HG03108 (cell line): Measurements from ENCODE around the gene TFF1.

Source experiments
- ATAC-seq: cut with Tn5 transposase; IDR thresholded peaks from one replicate; pipeline ENCODE4 v1.9.1; 2021; ENCODE audit warnings: moderate library complexity; ENCODE audit not compliant: unreplicated experiment

The TFF1 gene

DNA sequence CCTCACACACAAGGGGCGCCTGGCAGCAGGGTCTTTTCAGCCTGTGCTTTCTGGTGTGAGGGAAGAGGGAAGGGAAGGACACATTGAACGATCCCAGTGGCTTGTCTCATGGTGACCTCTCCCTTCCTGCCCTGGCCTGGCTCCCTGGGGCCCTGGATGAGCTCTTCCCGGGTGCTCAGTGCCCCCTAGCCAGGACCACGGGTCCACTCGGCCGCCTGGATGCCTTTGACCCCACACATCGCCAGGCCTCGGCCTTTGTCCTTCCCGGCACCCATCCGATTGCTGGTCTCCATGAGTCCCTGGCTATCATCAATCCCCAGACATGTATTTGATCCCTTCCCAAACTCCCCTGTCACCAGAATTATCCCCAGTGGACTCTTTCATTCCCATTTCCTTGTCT, 45.1 kb downstream of the TFF1 start:
- no peak for ATAC-seq

DNA sequence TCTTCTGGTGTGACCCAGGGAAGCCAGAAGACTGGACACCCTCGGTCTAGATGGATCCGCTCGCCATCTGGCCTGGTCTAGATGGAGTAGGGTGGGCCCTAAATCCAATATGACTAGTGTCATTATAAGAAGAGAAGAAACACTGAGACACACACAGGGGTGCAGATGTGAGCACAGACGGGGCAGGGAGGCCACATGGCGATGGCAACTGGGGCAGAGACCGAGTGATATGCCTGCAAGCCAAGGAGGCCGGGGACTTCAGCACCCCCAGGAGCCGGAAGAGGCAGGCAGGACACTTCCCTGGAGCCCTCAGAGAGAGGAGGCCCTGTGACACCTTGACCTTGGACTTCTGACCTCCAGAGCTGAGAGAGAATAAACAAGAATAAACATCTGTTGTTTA, 45.5 kb downstream of the TFF1 start:
- ATAC-seq = no peak

DNA sequence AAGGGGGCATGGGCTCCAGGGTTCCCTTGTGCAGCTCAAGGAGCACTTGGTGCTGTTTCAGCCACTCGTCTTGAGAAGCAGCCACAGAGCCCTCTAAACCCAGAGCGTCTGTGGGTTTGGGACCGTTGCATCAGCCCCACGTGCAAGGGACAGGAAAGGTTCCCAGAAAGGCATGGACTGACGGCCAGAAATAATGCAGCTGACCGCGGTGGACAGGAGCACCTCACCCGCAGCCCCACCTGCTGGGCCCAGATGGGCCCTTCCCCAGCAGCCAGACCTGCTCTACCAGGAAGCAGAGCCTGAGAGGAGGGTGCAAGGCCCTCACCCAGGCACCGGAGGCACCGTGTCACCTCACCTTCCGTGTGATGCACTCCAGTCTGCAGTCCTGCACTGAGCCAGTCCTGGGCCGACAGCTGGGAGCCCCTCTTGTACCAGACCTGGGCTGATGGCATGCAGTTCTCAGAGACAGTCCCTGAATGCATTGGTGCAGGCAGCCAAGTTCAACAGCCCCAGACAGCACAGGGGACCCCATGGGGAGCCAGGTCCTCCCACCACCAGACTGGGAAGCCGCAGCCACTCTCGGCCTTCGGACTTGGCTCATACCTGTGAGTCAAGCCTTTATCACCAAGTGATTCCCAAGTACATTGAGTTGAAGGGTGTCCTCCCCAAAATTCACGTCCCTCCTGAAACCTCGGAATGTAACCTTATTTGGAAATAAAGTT, 46.3 kb downstream of the TFF1 start:
- no peak for ATAC-seq

DNA sequence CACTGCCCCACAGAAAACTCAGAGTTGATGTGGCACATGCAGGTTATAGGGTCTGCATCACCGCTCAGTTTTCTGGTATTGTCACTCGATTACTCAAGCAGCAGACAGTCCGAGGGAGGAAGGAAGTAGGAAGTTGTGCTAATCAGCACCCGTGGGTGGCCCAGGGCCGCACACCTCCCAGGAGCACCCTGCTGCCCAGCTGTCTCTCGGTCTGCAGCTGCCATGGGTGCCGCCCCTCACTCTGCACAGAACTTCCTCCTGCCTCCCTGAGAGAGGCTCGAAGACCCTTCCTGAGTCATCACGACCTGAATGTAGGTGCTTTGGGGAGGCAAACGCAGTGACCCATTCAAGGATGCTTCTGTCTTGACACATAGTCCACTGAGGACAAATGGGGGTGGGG, 47.0 kb downstream of the TFF1 start:
- no peak for ATAC-seq

DNA sequence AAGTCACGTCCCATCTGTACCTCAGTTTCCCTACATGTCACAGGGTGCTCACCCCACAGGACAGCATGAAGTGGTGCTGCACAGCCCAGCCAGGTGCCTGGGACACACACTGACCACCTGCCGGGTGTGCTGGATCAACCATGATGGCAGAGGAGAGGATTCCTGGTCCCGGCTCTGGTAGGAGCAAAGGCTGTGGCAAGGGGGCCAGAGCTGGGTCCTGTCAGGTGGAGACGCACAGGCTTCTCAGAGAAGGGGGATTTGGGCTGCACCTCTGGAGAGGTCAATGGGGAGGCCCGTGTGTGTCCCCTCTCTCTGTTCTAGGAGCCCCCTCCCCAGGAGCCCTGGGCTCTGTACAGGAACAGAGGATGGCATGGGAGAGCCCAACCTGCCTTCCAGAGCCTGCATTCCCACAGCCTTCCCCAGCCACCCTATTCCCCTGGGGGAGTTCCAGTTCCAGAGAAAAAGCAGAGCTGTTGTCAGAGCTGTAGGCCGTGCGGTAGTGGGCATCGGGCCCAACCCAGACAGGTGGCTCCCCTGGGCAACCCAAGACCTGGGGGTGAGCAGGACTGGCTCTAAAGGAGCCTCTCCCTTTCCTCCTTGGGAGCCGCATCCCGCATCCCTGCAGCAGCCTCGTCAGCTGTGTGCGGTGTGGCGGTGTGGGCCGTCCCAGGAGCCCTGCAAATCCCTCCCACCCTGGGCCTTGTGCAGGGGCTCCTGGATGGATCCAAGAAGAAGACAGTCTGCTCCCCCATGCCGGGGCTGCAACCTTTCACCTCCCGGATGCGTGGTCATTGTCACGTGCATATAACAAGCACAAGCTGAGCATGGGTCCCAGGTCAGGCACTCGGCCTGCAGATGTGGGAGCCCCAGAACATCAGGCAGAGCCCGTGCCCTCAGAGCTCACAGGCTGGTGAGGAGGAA, 48.2 kb downstream of the TFF1 start:
- ATAC-seq = no peak

DNA sequence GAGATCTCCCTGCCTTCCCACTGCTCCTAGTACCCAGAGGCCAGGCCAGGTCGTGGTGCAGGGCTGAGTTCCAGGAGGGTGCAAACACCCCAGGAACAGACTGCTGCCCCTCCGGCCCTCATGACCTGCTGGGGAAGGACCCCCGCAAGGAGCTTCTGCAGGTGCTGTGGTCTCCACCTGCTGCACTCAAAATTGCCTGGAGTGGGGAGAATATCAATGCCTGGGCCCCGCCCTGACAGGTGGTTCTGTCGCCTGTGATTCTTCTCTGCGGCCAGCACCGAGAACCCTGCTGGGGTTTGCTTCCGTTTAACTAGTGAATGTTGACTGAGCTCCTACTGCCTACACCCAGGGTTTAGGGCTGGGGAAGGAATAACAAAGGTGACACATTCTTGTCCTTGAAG, 49.0 kb downstream of the TFF1 start:
- ATAC-seq = no peak

DNA sequence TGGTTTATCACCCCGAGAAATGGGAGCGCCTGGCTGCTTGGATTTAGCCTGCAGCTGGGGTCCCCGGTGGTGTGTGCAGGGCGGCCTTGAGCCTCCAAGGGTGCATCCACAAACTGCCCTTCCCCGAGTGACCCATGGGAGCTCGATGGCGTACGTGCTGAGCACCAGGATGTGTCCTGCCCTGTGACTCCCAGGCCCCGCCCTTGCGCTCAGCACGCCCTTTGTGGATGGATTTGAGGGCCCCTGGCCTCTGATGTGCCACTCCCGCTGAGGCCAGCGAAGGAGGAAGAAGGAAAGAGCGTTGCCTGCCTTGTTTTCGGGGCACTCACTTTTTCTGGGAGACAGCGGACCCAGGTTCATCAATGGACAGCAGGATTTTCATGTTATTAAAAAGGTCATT, 49.4 kb downstream of the TFF1 start:
- no peak for ATAC-seq

DNA sequence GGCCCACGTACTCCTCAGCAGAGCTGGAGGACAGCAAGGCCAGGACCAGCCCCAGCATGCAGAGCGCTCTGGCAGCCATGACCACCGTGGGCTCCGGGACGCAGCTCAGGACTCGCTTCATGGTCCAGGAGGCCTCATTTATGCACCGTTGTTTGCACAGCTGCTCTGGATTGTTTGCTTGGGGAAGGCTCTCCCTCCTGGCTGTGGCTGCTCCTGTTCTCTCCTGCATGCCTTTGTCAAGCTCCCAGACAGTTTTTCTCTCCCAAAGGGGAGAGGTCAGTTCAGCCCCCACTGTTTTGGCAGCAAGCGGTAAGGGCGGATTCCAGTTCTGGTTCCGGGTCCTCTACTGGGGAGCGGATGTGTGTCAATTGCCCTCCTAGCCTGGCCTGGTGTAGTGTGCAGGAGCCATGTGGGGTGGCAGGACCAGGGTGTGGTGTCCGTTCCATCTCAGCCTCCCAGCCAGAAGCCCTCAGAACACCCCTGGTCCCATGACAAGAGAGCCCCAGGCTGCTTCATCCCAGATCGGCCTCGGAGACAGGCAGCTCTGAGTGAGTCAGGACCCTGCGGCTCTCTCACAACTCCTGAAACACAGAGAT, 50.9 kb downstream of the TFF1 start, which contains the start of gene TFF3:
TFF3 (minus strand) TSS at position 114 of the 596 bp plus-strand sequence; CDS start at position 79, 35 bp downstream.
- no peak for ATAC-seq

DNA sequence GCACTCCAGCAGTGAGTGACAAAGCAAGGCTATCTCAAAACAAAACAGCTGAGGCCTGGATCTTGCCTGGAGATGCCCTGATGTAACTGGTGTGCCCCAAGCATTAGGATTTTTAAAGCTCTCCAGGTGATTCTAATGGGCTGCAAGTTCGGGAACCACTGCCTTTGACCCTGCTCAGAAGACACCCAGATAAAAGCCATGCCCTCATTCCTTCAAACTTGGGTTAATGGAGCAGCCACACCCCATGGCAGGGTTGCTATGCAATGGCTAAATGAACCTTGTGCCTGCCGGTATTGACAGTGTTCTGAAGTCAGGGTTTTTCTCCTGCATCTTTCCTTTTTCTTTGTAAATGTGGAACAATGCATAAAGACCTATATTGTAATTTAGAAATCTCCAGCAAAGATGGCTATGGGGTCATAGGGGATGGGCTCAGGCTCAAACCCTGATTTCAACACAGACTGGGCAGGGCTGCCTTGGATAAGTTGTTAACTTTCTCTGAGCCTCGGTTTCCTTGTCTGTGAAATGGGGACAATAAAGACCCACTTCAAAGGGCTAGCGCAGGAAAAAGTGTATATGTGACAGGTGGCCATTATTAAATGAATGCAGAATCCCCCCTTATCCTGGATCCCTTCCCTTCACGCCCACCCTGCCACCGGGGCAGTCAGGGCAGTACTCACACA, 51.6 kb downstream of the TFF1 start:
- ATAC-seq = no peak

DNA sequence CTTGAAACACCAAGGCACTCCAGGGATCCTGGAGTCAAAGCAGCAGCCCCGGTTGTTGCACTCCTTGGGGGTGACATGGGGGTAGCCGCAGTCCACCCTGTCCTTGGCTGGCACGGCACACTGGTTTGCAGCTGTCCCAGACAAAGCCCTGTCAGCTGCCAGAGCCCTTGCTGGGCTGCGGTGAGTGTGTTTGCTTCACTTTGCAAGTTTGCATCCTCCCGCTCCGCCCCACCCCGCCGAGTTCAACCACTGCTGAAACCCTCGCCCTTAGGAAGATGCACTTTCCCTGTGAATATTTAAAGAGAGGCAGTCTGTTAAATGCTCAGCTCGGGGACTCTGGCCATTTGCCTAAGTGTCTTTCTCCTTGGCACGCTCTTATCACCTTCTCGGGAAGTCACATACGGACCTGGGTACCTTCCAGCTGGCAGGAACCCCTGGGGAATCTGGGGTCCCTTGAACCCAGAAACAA, 52.8 kb downstream of the TFF1 start:
- ATAC-seq = no peak

DNA sequence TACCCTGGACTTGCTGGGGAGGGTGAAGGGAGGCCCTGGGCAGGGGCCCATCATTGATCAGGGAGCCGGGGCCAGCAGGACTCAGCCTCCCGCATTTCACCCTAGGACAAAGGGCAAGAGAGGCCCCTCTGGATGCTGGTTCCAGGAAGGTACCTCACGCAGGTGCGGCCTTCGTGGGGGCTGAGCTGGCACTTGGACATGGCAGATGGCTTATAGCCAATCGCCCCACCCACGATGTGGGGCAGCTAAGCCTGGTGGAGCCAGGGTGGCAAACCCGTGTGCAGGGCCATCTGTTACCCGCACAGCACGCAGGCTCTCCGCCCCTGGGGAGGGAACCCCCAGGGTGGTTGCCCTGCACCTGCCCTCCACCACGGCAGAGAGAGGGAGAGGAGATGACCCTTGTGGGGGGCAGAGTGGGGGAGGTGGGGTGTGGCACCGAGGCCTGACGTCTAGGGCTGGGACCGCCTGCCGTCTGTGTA, 53.7 kb downstream of the TFF1 start:
- no peak for ATAC-seq
